LNCAP (cell line): ENCODE data around the gene RBKS.

Source experiments
- CTCF ChIP-seq: fragments of 450-650 bp; IDR thresholded peaks from 2 replicates; pipeline ENCODE4 v1.5.1; 2017; ENCODE audit warnings: mild to moderate bottlenecking

RBKS gene

GRCh38 chr2:27763907-27764267 lies 126.3 kb downstream of the RBKS start:
- TF ChIP-seq CTCF, result no peak

- TF ChIP-seq CTCF, result no peak
These were observed 127.0 kb downstream of the RBKS start for GRCh38 chr2:27762951-27763906.

- TF ChIP-seq CTCF, result no peak
These were observed 133.4 kb downstream of the RBKS start for GRCh38 chr2:27756544-27757498.

GRCh38 chr2:27756091-27756490 lies 134.1 kb downstream of the RBKS start:
- no peak for TF ChIP-seq CTCF

GRCh38 chr2:27754831-27755230 lies 135.4 kb downstream of the RBKS start:
- no peak for TF ChIP-seq CTCF

GRCh38 chr2:27754138-27754588 lies 136.0 kb downstream of the RBKS start:
- TF ChIP-seq CTCF, result peak; percentile 84

- TF ChIP-seq CTCF, result no peak
These were observed 137.5 kb downstream of the RBKS start for GRCh38 chr2:27752551-27753237.
